SK-N-SH (cell line): ENCODE data around the gene CFAP70.

Source experiments
- CTCF ChIP-seq: fragments of 200-600 bp; sonication (generic); IDR thresholded peaks from 2 replicates; pipeline ENCODE4 v1.6.1; 2017; ENCODE audit warnings: antibody characterized with exemption, mild to moderate bottlenecking, moderate library complexity
- NFIC ChIP-seq: IDR thresholded peaks from 2 replicates; pipeline ENCODE4 v1.4.0; 2012; ENCODE audit warnings: borderline replicate concordance
- POLR2AphosphoS5 ChIP-seq: IDR thresholded peaks from 2 replicates; pipeline ENCODE4 v1.6.1; 2012; ENCODE audit warnings: low read depth, low read length
- RCOR1 ChIP-seq: fragments of 150-350 bp; IDR thresholded peaks from 2 replicates; pipeline ENCODE4 v1.6.1; 2017; ENCODE audit warnings: antibody characterized with exemption, low read length

GRCh38 chr10:73407495-73407894 lies 48.8 kb upstream of the CFAP70 start:
- TF ChIP-seq CTCF (no peak), POLR2AphosphoS5 (no peak), NFIC (no peak), RCOR1 (no peak)
